Measurements from ENCODE around the gene MBOAT7.
A peak's percentile ranks its signal among the peaks of the same experiment; 100 is the strongest.

The MBOAT7 gene

GRCh38 chr19:54201980-54202379 is 12.6 kb upstream of the MBOAT7 start:
- Histone ChIP-seq H4K20me1 (ENCODE audit: insufficient read depth, low read length) (no peaks in the 10 kb centered on the region; the same call in 1 of the 2 replicates), H3K4me1 (ENCODE audit: insufficient read depth, low read length, severe bottlenecking) (peaks cover 72% of the 10 kb centered on the region), H3K79me2 (ENCODE audit: insufficient read depth, low read length) (peaks cover 43% of the 10 kb centered on the region), H3K27ac (ENCODE audit: low read depth, low read length, poor library complexity, severe bottlenecking) (peak overlapping the region; percentile 85), H3K27me3 (ENCODE audit: insufficient read depth, low read length) (no peaks in the 10 kb centered on the region), H3K9ac (ENCODE audit: low read length) (peak overlapping the region; percentile 83), H3K4me2 (ENCODE audit: low read length) (peak overlapping the region; percentile 79), H3K9me3 (ENCODE audit: low read length) (no peaks in the 10 kb centered on the region), H3K36me3 (ENCODE audit: insufficient read depth, low read length) (peaks cover 61% of the 10 kb centered on the region), H3F3A (ENCODE audit: insufficient read depth, low read length) (peaks cover 6% of the 10 kb centered on the region; the same call in 1 of the 2 replicates), H3K9me2 (ENCODE audit: low read depth, low read length) (no peaks in the 10 kb centered on the region), H3K4me3 (ENCODE audit: low read depth, low read length, poor library complexity, severe bottlenecking) (peak overlapping the region; percentile 97), H2AFZ (ENCODE audit: low read length) (no peak overlapping the region)
- TF ChIP-seq EZH2 (IDR thresholded peaks at IDR 0.05; ENCODE audit: borderline replicate concordance, low read length), result no peak
- TF ChIP-seq CTCF (IDR thresholded peaks at IDR 0.05; ENCODE audit: low read length), result no peak

- Histone ChIP-seq H3K4me1 (ENCODE audit: insufficient read depth, low read length, severe bottlenecking) (peaks cover 65% of the 10 kb centered on the region), H3F3A (ENCODE audit: insufficient read depth, low read length) (peaks cover 6% of the 10 kb centered on the region; the same call in 1 of the 2 replicates), H2AFZ (ENCODE audit: low read length) (no peak overlapping the region), H3K9me2 (ENCODE audit: low read depth, low read length) (no peaks in the 10 kb centered on the region), H3K9ac (ENCODE audit: low read length) (peak overlapping the region; percentile 83), H4K20me1 (ENCODE audit: insufficient read depth, low read length) (no peaks in the 10 kb centered on the region; the same call in 1 of the 2 replicates), H3K36me3 (ENCODE audit: insufficient read depth, low read length) (peaks cover 53% of the 10 kb centered on the region), H3K27ac (ENCODE audit: low read depth, low read length, poor library complexity, severe bottlenecking) (peak overlapping the region; percentile 85), H3K4me3 (ENCODE audit: low read depth, low read length, poor library complexity, severe bottlenecking) (peak overlapping the region; percentile 97), H3K27me3 (ENCODE audit: insufficient read depth, low read length) (no peaks in the 10 kb centered on the region), H3K4me2 (ENCODE audit: low read length) (peak overlapping the region; percentile 79), H3K79me2 (ENCODE audit: insufficient read depth, low read length) (peaks cover 43% of the 10 kb centered on the region), H3K9me3 (ENCODE audit: low read length) (no peaks in the 10 kb centered on the region)
- TF ChIP-seq CTCF (IDR thresholded peaks at IDR 0.05; ENCODE audit: low read length), result no peak
- TF ChIP-seq EZH2 (IDR thresholded peaks at IDR 0.05; ENCODE audit: borderline replicate concordance, low read length), result no peak
Measured at GRCh38 chr19:54201172-54201701, 11.9 kb upstream of the MBOAT7 start.

GRCh38 chr19:54199401-54199800 is 10.0 kb upstream of the MBOAT7 start:
- no peak overlapping the region for H3K4me3 ChIP-seq (ENCODE audit: low read depth, low read length, poor library complexity, severe bottlenecking)
- peak overlapping the region; percentile 31 for H3K27ac ChIP-seq (ENCODE audit: low read depth, low read length, poor library complexity, severe bottlenecking)
- H3K36me3 ChIP-seq (ENCODE audit: insufficient read depth, low read length), result peaks cover 38% of the 10 kb centered on the region
- TF ChIP-seq EZH2 (IDR thresholded peaks at IDR 0.05; ENCODE audit: borderline replicate concordance, low read length), result no peak
- TF ChIP-seq CTCF (IDR thresholded peaks at IDR 0.05; ENCODE audit: low read length), result no peak
- no peaks in the 10 kb centered on the region for H3K9me2 ChIP-seq (ENCODE audit: low read depth, low read length)
- H3K9me3 ChIP-seq (ENCODE audit: low read length), result no peaks in the 10 kb centered on the region
- peaks cover 30% of the 10 kb centered on the region for H3K79me2 ChIP-seq (ENCODE audit: insufficient read depth, low read length)
- H3F3A ChIP-seq (ENCODE audit: insufficient read depth, low read length), result peaks cover under 1% of the 10 kb centered on the region; the same call in 1 of the 2 replicates
- H3K9ac ChIP-seq (ENCODE audit: low read length), result no peak overlapping the region; the same call in 1 of the 2 replicates
- H3K27me3 ChIP-seq (ENCODE audit: insufficient read depth, low read length), result no peaks in the 10 kb centered on the region
- H4K20me1 ChIP-seq (ENCODE audit: insufficient read depth, low read length), result no peaks in the 10 kb centered on the region; the same call in 1 of the 2 replicates
- H3K4me1 ChIP-seq (ENCODE audit: insufficient read depth, low read length, severe bottlenecking), result peaks cover 47% of the 10 kb centered on the region
- peak overlapping the region; percentile 79; the same call in 1 of the 2 replicates for H3K4me2 ChIP-seq (ENCODE audit: low read length)
- no peak overlapping the region for H2AFZ ChIP-seq (ENCODE audit: low read length)
